K562 (cell line): Measurements from ENCODE around the gene OGFR. TPM values are rescaled to one million over a fixed set of nuclear protein-coding genes. Genes with fewer than 3 reads are reported as not detected.

Experiments used
- BCOR ChIP-seq: fragments of 450-650 bp; IDR thresholded peaks from 2 replicates; pipeline ENCODE4 v1.6.1; 2016
- CREM ChIP-seq: IDR thresholded peaks from 2 replicates; pipeline ENCODE4 v1.6.1; 2014; ENCODE audit warnings: antibody characterized with exemption, low read depth
- DDX20 ChIP-seq: fragments of 450-650 bp; IDR thresholded peaks from 2 replicates; pipeline ENCODE4 v1.6.1; 2016; ENCODE audit warnings: missing genetic modification characterization, low read depth, mild to moderate bottlenecking, missing compliant biosample characterization, moderate library complexity
- FOSL1 ChIP-seq: fragments of 200-800 bp; sonication (Bioruptor generic); conservative IDR thresholded peaks from 2 replicates; pipeline ENCODE4 v1.6.1; 2016; ENCODE audit warnings: missing genetic modification characterization, missing compliant biosample characterization
- GATAD2A ChIP-seq: fragments of 450-650 bp; IDR thresholded peaks from 2 replicates; pipeline ENCODE4 v1.6.1; 2017
- HDAC1 ChIP-seq, 2 experiments: fragments of 450-650 bp; IDR thresholded peaks; 2 replicates each; pipeline ENCODE4 v1.6.1; 2016 to 2017; ENCODE audit warnings: inconsistent platforms in 1 of 2, mild to moderate bottlenecking in 1 of 2, moderate library complexity in 1 of 2
- HDAC8 ChIP-seq: fragments of 450-650 bp; IDR thresholded peaks from 2 replicates; pipeline ENCODE4 v1.6.1; 2016; ENCODE audit warnings: mild to moderate bottlenecking, missing genetic modification characterization, moderate library complexity, missing compliant biosample characterization
- IFI16 ChIP-seq: fragments of 250-450 bp; sonication (Bioruptor Pico); IDR thresholded peaks from 2 replicates; pipeline ENCODE4 v2.1.2; 2022; ENCODE audit warnings: mild to moderate bottlenecking, inconsistent platforms
- JUND ChIP-seq, 2 experiments: IDR thresholded peaks; 2 replicates in 1 of 2; 3 replicates in 1 of 2; pipeline ENCODE4 v1.6.1; 2011; ENCODE audit warnings: borderline replicate concordance in 2 of 2, low read depth in 2 of 2, low read length in 2 of 2, improper control_type of control experiment in 1 of 2, missing biosample characterization in 1 of 2, missing genetic modification characterization in 1 of 2, missing genetic modification reagents in 1 of 2
- MAZ ChIP-seq, 2 experiments: fragments of 450-650 bp in 1 of 2; sonication (generic) in 1 of 2; formaldehyde crosslinking; IDR thresholded peaks in 1 of 2; conservative IDR thresholded peaks in 1 of 2; 2 replicates each; pipeline versions ENCODE4 v1.4.0 to v1.5.0; 2020; ENCODE audit warnings: mild to moderate bottlenecking in 1 of 2, missing genetic modification reagents in 1 of 2
- MECOM ChIP-seq: fragments of 250-450 bp; sonication (Bioruptor Pico); IDR thresholded peaks from 2 replicates; pipeline ENCODE4 v1.8.0; 2022; ENCODE audit warnings: inconsistent platforms
- RREB1 ChIP-seq: fragments of 250-450 bp; sonication (Bioruptor Pico); IDR thresholded peaks from 2 replicates; pipeline ENCODE4 v1.4.0; 2020
- SMARCA5 ChIP-seq: fragments of 450-650 bp; IDR thresholded peaks from 2 replicates; pipeline ENCODE4 v1.6.1; 2016
- SRSF9 ChIP-seq: fragments of 200-400 bp; formaldehyde crosslinking; IDR thresholded peaks from 2 replicates; pipeline ENCODE4 v1.6.1; 2017; ENCODE audit warnings: low read depth, low read length, borderline replicate concordance
- TBL1XR1 ChIP-seq, 2 experiments: IDR thresholded peaks; 2 replicates each; pipeline ENCODE4 v1.6.1; 2012; ENCODE audit warnings: improper control_type of control experiment in 2 of 2, low read length in 2 of 2, mild to moderate bottlenecking in 1 of 2
- VEZF1 ChIP-seq: fragments of 200-800 bp; sonication (Bioruptor generic); IDR thresholded peaks from 2 replicates; pipeline ENCODE4 v1.6.1; 2017; ENCODE audit warnings: missing genetic modification characterization, missing compliant biosample characterization
- XRCC5 ChIP-seq: fragments of 200-400 bp; formaldehyde crosslinking; IDR thresholded peaks from 2 replicates; pipeline ENCODE4 v1.6.1; 2017; ENCODE audit warnings: low read depth, mild to moderate bottlenecking, low read length
- ZBTB2 ChIP-seq: fragments of 450-650 bp; IDR thresholded peaks from 2 replicates; pipeline ENCODE4 v1.6.1; 2016; ENCODE audit warnings: antibody characterized with exemption
- ZC3H8 ChIP-seq: fragments of 450-650 bp; IDR thresholded peaks from 2 replicates; pipeline ENCODE4 v1.6.1; 2017
- ZNF316 ChIP-seq: fragments of 450-650 bp; IDR thresholded peaks from 2 replicates; pipeline ENCODE4 v1.6.1; 2016
- ZNF75A ChIP-seq: fragments of 450-650 bp; formaldehyde crosslinking; IDR thresholded peaks from 2 replicates; pipeline ENCODE4 v1.4.0; 2020; ENCODE audit warnings: mild to moderate bottlenecking
- polyA plus RNA-seq, 8 experiments: library from polyadenylated mRNA; depleted of rRNA in 4 of 8; stranded (reverse) in 5 of 8; unstranded in 3 of 8; fragments of >200 nt; fragmentation: Nextera tagmentation in 2 of 8; fragmentation: Illumina TruSeq in 1 of 8; extraction: Ambion mirVana in 2 of 8; extraction: Trizol in 1 of 8; gene quantifications; 2 replicates each; pipeline versions ENCODE4 v1.2.1 to v1.2.3, GENCODE V29; 2011 to 2014; ENCODE audit warnings: inconsistent platforms in 1 of 8, missing spikeins in 1 of 8
- total RNA-seq, 7 experiments: library from RNA; depleted of rRNA in 6 of 7; stranded (reverse); fragments of >200 nt in 6 of 7; fragmentation: Illumina TruSeq in 2 of 7; extraction: Trizol in 2 of 7; gene quantifications; 2 replicates each; pipeline versions ENCODE4 v1.2.1 to v1.2.3, GENCODE V29; 2011 to 2021; ENCODE audit warnings: low replicate concordance in 1 of 7

OGFR gene
- total and polyA plus RNA-seq, 9 of the 15 experiments (the other 6 are each of a cell fraction or from before 2014, with no cell fraction given), result 0.39 to 56.3 (median 17.5) TPM

- peak in 1 of 2 experiments; percentile 35; a peak in 1 of 4 replicates for TF ChIP-seq MAZ (CRISPR knock-in tag; conservative IDR thresholded peaks at IDR 0.05 in 1 of 2, IDR thresholded peaks at IDR 0.05 in 1 of 2)
- no peak for TF ChIP-seq RREB1
- TF ChIP-seq ZNF75A (CRISPR knock-in tag), result no peak
- TF ChIP-seq ZBTB2, result 0 out of 2 replicates have a peak, but pooled peaks have one; percentile 17
- no peak for TF ChIP-seq IFI16 (CRISPR knock-in tag)
- no peak for TF ChIP-seq CREM
- peak; percentile 72 for TF ChIP-seq BCOR
- no peak for TF ChIP-seq FOSL1
- no peak for TF ChIP-seq JUND (IDR thresholded peaks at IDR 0.05; ENCODE audit: borderline replicate concordance, low read depth, low read length)
- no peak for TF ChIP-seq JUND (tag; IDR thresholded peaks at IDR 0.05; ENCODE audit: borderline replicate concordance, low read depth, low read length)
- TF ChIP-seq DDX20 (tag), result no peak
- no peak for TF ChIP-seq SRSF9
- TF ChIP-seq XRCC5, result no peak
- 0 out of 2 replicates have a peak, but pooled peaks have one; percentile 19 for TF ChIP-seq SMARCA5
- TF ChIP-seq GATAD2A, result no peak
- TF ChIP-seq VEZF1, result peak; percentile 93
- no peak for TF ChIP-seq ZNF316
- TF ChIP-seq HDAC8 (tag), result no peak
- no peak for TF ChIP-seq TBL1XR1 (IDR thresholded peaks at IDR 0.05; ENCODE audit: low read length in 2 of 2)
- TF ChIP-seq HDAC1 (IDR thresholded peaks at IDR 0.05), result no peak
- no peak for TF ChIP-seq MECOM (CRISPR knock-in tag)
- no peak for TF ChIP-seq ZC3H8
Measured at GRCh38 chr20:62824476-62825332, 20.1 kb downstream of the OGFR start (continued).
